ENCODE results near the gene HOXB8. TPM values are rescaled to one million over a fixed set of nuclear protein-coding genes. Genes with fewer than 3 reads are reported as not detected.

The HOXB8 gene
- total RNA-seq, 4 donors from 2014 or later: 0.75 TPM; not detected in 3

- TF ChIP-seq CTCF (IDR thresholded peaks at IDR 0.05; ENCODE audit: low read depth): no peak
Measured at GRCh38 chr17:48625495-48626244, 10.6 kb upstream of the HOXB8 start.

- TF ChIP-seq CTCF (IDR thresholded peaks at IDR 0.05; ENCODE audit: low read depth): no peak
Measured at GRCh38 chr17:48624544-48625494, 9.7 kb upstream of the HOXB8 start.

GRCh38 chr17:48624118-48624517 is 9.0 kb upstream of the HOXB8 start:
- no peak for TF ChIP-seq CTCF (IDR thresholded peaks at IDR 0.05; ENCODE audit: low read depth)

GRCh38 chr17:48623583-48623982 is 8.5 kb upstream of the HOXB8 start:
- TF ChIP-seq CTCF (IDR thresholded peaks at IDR 0.05; ENCODE audit: low read depth): no peak

- TF ChIP-seq CTCF (IDR thresholded peaks at IDR 0.05; ENCODE audit: low read depth): no peak
Measured at GRCh38 chr17:48622857-48623256, 7.8 kb upstream of the HOXB8 start.

- no peak for TF ChIP-seq CTCF (IDR thresholded peaks at IDR 0.05; ENCODE audit: low read depth)
Measured at GRCh38 chr17:48621410-48622392, 6.6 kb upstream of the HOXB8 start.
